Tibial artery (tissue), 4 donors: ENCODE measurements around the gene NR2C2AP.
"Not testable (repeated sequence)": the region's sequence is repeated elsewhere in the genome, so short reads cannot be mapped to it uniquely, and the experiment has no call there.

Experiments used
- DNase-seq, 2 donors: peaks; one replicate each; pipeline ENCODE4 v3.0.0-alpha.2; 2019
- H3K27ac ChIP-seq, 2 donors: fragments of 200-600 bp; sonication (generic) in 1 of 2; 1 replicate in 1 of 2; 2 replicates in 1 of 2; pipeline ENCODE4 v1.5.1; 2018 to 2019; ENCODE audit warnings: mild to moderate bottlenecking in 1 of 2
- H3K27me3 ChIP-seq, 2 donors: fragments of 200-600 bp; sonication (generic) in 1 of 2; one replicate each; pipeline versions ENCODE4 v1.5.1 to v1.6.0; 2016 to 2019
- H3K36me3 ChIP-seq, 3 donors: fragments of 200-600 bp; sonication (generic) in 2 of 3; one replicate each; pipeline ENCODE4 v1.5.1; 2016 to 2019; ENCODE audit warnings: mild to moderate bottlenecking in 2 of 3
- H3K4me1 ChIP-seq, 4 donors: fragments of 200-600 bp; sonication (generic) in 2 of 4; 1 replicate in 3 of 4; 2 replicates in 1 of 4; pipeline ENCODE4 v1.5.1; 2016 to 2019
- H3K4me3 ChIP-seq, 2 donors: fragments of 200-600 bp; sonication (generic) in 1 of 2; 1 replicate in 1 of 2; 2 replicates in 1 of 2; pipeline ENCODE4 v1.5.1; 2018 to 2019; ENCODE audit warnings: mild to moderate bottlenecking in 2 of 2
- H3K9me3 ChIP-seq, 3 donors: fragments of 200-600 bp; sonication (generic) in 1 of 3; one replicate each; pipeline ENCODE4 v1.5.1; 2016 to 2019
- intact Hi-C: fragments of 100-400 bp; cut with DNase I; formaldehyde crosslinking; loops from one replicate; pipeline ENCODE4 v1.15.0; 2023; ENCODE audit warnings: low total_unique reads
- TF ChIP-seq, protein P1 (sequence below), 2 experiments: fragments of 200-600 bp in 1 of 2; fragments of 450-650 bp in 1 of 2; IDR thresholded peaks; one replicate each; pipeline ENCODE4 v1.5.1; 2017 to 2019; ENCODE audit warnings: antibody characterized with exemption in 2 of 2, mild to moderate bottlenecking in 1 of 2, moderate library complexity in 1 of 2

NR2C2AP gene

DNA sequence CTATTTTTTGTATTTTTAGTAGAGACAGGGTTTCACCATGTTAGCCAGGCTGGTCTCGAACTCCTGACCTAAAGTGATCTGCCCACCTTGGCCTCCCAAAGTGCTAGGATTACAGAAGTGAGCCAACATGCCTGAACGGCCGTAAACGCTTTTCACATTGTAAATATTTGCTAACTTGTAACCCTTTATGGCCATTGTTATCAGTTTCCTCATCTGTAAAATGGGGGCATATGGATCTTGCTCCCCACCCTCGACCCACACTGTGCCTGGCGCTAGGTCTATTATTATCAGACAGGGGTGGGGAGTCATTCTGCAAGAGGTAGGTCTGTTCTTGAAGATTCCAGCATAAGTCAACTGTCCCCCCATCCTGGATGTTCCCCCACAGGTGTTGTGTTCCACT is 20.4 kb upstream of the NR2C2AP start:
- H3K4me1 ChIP-seq = peaks cover 0 to 9% (median 7%) of the 10 kb centered on the region in 4 donors
- no peaks in the 10 kb centered on the region for H3K9me3 ChIP-seq
- H3K27me3 ChIP-seq = peaks cover 0 to 63% of the 10 kb centered on the region in 2 donors
- H3K4me3 ChIP-seq = no peak overlapping the region
- no peak for DNase-seq
- H3K36me3 ChIP-seq = no peaks in the 10 kb centered on the region
- intact Hi-C loops = no loop called here
- H3K27ac ChIP-seq = no peak overlapping the region
- TF ChIP-seq, protein P1, sequence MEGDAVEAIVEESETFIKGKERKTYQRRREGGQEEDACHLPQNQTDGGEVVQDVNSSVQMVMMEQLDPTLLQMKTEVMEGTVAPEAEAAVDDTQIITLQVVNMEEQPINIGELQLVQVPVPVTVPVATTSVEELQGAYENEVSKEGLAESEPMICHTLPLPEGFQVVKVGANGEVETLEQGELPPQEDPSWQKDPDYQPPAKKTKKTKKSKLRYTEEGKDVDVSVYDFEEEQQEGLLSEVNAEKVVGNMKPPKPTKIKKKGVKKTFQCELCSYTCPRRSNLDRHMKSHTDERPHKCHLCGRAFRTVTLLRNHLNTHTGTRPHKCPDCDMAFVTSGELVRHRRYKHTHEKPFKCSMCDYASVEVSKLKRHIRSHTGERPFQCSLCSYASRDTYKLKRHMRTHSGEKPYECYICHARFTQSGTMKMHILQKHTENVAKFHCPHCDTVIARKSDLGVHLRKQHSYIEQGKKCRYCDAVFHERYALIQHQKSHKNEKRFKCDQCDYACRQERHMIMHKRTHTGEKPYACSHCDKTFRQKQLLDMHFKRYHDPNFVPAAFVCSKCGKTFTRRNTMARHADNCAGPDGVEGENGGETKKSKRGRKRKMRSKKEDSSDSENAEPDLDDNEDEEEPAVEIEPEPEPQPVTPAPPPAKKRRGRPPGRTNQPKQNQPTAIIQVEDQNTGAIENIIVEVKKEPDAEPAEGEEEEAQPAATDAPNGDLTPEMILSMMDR (IDR thresholded peaks at IDR 0.05) = no peak

DNA sequence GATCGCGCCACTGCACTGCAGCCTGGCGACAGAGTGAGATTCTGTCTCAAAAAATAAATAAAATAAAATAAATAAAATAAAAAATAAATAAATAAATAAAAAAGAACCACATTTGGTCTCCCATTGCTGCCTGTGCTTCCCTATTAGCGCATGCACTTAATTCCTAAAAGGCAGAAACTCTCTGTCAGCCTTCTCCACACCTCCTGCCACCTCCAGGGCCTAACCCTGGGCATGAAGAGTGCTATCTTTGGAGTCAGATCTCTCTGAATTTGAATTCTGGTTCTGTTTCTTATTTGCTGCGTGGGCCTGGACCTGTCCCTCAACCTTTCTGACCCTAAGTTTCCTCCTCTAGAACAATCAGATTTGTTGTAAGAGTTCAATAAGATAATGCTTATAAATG is 19.8 kb upstream of the NR2C2AP start:
- Histone ChIP-seq H3K36me3 (no peaks in the 10 kb centered on the region), H3K4me3 (no peak overlapping the region), H3K4me1 (peaks cover 0 to 9% (median 7%) of the 10 kb centered on the region in 4 donors), H3K27me3 (peaks cover 0 to 59% of the 10 kb centered on the region in 2 donors), H3K27ac (no peak overlapping the region), H3K9me3 (no peaks in the 10 kb centered on the region)
- DNase-seq = no peak
- TF ChIP-seq, protein P1 (IDR thresholded peaks at IDR 0.05) = no peak
- intact Hi-C loops = no loop called here

GRCh38 chr19:19221000-19221399 is 17.8 kb upstream of the NR2C2AP start:
- H3K27me3 ChIP-seq = peaks cover 0 to 52% of the 10 kb centered on the region in 2 donors
- H3K36me3 ChIP-seq, H3K4me1 ChIP-seq, DNase-seq, H3K27ac ChIP-seq, intact Hi-C loops, H3K9me3 ChIP-seq, H3K4me3 ChIP-seq: not testable (repeated sequence)

DNA sequence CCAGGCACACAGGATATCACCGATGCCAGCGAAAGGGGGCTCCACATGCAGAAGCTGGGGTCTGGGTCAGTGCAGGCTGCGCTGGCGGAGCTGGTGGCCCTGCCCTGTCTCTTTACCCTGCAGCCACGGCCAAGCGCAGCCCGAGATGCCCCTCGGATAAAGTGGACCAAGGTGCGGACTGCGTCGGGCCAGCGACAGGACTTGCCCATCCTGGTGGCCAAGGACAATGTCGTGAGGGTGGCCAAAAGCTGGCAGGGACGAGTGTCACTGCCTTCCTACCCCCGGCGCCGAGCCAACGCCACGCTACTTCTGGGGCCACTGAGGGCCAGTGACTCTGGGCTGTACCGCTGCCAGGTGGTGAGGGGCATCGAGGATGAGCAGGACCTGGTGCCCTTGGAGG is 15.7 kb upstream of the NR2C2AP start:
- no peak overlapping the region for H3K4me3 ChIP-seq
- H3K9me3 ChIP-seq = no peaks in the 10 kb centered on the region
- TF ChIP-seq, protein P1 (IDR thresholded peaks at IDR 0.05) = no peak
- DNase-seq = no peak
- intact Hi-C loops = no loop called here
- no peak overlapping the region for H3K27ac ChIP-seq
- peaks cover 0 to 52% of the 10 kb centered on the region in 2 donors for H3K27me3 ChIP-seq
- H3K4me1 ChIP-seq = no peaks in the 10 kb centered on the region
- H3K36me3 ChIP-seq = no peaks in the 10 kb centered on the region

DNA sequence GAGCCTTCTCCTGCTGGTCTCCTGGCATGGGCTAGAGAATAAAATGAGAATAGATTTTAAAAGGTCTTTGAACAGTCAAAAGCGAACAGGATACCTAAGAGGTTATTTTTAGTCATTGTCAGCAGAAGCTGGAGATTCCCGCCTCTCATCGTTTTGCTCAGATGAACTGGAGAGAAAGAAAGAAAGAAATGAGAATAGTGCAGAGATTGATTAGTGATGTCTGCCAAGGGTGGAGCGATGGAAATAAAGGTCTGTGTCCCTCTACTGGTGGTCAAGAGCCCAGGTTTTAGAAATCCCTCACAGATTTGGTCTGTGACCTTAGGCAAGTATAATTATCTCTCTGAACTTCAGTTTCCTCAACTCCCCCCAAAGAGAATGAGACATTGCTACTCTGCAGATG is 13.9 kb upstream of the NR2C2AP start:
- no peaks in the 10 kb centered on the region for H3K36me3 ChIP-seq
- no peak for DNase-seq
- no peaks in the 10 kb centered on the region for H3K4me1 ChIP-seq
- no peaks in the 10 kb centered on the region for H3K9me3 ChIP-seq
- intact Hi-C loops = no loop called here
- H3K27ac ChIP-seq = no peak overlapping the region
- TF ChIP-seq, protein P1 (IDR thresholded peaks at IDR 0.05) = no peak
- H3K4me3 ChIP-seq = no peak overlapping the region
- peaks cover 0 to 62% of the 10 kb centered on the region in 2 donors for H3K27me3 ChIP-seq

DNA sequence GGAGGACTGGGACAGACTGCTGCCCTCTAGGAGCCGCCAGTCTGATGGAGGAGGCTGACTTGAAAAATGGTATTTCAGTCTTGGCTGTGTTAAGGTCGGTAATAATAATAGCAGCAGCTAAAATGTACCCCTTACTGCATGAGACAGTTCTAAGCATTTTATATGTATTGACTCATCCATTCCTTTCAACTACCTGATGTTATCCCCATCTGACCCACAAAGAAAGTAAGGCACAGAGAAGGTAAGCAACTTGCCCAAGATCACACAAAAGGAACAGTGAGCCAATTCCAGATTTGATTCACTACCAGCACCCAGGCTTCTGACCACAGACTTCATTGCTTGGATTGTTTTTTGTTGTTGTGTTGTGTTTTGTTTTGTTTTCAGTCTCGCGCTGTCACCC is 12.6 kb upstream of the NR2C2AP start:
- H3K27ac ChIP-seq = no peak overlapping the region
- intact Hi-C loops = no loop called here
- no peaks in the 10 kb centered on the region for H3K36me3 ChIP-seq
- H3K9me3 ChIP-seq = no peaks in the 10 kb centered on the region
- DNase-seq = no peak
- TF ChIP-seq, protein P1 (IDR thresholded peaks at IDR 0.05) = no peak
- peaks cover 0 to 4% (median 0%) of the 10 kb centered on the region in 4 donors for H3K4me1 ChIP-seq
- peaks cover 2 to 75% of the 10 kb centered on the region in 2 donors for H3K27me3 ChIP-seq
- no peak overlapping the region for H3K4me3 ChIP-seq
